IPS DF 4.7 (cell line): ENCODE data around the gene PLCL2.

Source experiments
- DNase-seq: peaks from one replicate; pipeline ENCODE4 v3.0.0-alpha.2; 2013; ENCODE audit warnings: low spot score; ENCODE audit errors: extremely low read depth

PLCL2 gene

GRCh38 chr3:17009826-17010225 lies 125.1 kb downstream of the PLCL2 start:
- DNase-seq: no peak

- DNase-seq: no peak
Measured at GRCh38 chr3:17011728-17012338, 127.1 kb downstream of the PLCL2 start.

DNA sequence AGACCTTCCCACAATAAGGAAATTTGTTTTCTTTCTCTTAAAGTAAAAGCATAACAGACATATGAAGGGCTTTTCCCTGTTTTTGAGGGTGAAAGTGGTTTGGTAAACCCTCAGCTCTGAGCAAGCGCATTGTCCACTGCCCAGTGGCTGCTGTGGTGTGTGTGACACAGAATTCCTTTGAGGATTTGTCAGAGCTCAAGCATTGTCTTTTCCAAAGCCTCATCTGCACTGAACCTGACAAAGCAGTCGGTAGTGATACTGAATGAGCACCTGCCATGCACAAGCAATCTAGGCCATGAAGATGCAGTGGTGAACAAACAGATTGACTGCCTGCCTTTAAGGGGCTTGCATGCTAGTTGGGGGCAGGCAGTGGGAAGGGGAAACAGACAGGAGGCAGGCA lies 128.3 kb downstream of the PLCL2 start:
- no peak for DNase-seq

GRCh38 chr3:17013571-17013970 lies 128.8 kb downstream of the PLCL2 start:
- no peak for DNase-seq

- no peak for DNase-seq
Measured at GRCh38 chr3:17014284-17014683, 129.5 kb downstream of the PLCL2 start.

DNA sequence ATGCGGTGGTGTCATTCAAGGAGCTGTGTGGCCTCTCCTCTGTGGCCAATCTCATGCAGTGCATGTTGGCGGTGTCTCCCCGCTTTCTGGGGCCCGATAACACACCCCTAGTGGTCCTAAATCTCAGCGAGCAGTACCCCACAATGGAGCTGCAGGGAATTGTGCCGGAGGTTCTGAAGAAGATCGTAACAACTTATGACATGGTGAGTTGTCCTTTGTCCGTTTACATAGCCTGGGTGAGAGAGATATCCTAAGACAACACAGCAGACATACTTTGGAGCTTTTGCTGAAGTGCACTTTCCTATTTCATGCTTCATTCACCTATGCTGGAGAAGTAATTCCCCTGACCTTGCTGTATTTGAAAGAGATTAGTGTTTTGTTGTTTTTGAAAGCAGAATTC lies 130.0 kb downstream of the PLCL2 start:
- DNase-seq: no peak

GRCh38 chr3:17021614-17022013 lies 136.9 kb downstream of the PLCL2 start:
- no peak for DNase-seq

DNA sequence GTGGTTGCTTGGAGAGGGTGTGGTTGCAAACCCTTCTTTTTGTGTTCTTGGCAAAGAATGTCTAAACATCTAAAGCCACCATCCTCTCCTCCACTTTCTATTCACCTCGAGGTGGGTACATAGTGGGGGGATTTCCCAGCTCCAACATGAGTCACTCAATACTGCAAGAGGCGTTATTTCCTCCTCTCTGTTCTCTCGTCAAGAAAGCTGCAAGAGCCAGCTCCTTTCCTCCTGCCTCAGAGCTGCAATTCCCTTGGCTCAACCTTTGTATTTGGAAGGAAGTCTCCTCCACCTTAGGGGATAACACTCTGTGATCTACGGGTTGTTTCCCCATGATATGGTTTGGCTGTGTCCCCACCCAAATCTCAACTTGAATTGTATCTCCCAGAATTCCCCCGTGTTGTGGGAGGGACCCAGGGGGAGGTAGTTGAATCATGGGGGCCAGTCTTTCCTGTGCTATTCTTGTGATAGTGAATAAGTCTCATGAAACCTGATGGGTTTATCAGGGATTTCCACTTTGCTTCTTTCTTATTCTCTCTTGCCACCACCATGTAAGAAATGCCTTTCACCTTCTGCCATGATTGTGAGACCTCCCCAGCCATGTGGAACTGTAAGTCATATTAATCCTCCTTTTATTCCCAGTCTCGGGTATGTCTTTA lies 138.4 kb downstream of the PLCL2 start:
- DNase-seq: no peak

DNA sequence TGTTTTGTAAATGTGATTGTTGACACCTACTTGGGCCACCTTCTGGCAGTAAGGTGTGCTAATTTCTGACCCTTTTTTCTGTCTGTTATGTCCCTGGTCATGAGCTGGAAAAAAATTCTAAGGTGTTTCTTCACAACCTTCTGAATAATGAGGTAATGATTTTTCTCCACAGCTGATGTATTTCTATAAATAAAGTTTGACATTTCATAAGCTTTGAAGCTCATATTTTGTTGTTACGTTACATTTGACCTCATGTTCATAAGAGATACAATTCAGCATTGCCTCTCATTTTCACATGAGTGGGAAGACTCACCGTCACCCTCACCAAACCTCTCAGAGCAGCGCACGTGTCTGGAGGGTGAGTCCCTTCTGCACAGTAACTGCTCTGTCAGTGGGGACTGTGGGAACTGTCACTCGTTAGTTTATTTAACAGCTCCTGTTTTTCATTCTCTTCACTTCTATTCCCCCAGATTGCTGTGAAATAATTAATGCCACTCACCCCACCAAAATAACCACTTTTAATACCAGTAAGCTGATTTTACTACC lies 140.9 kb downstream of the PLCL2 start:
- no peak for DNase-seq

GRCh38 chr3:17027318-17027717 lies 142.6 kb downstream of the PLCL2 start:
- DNase-seq: no peak

DNA sequence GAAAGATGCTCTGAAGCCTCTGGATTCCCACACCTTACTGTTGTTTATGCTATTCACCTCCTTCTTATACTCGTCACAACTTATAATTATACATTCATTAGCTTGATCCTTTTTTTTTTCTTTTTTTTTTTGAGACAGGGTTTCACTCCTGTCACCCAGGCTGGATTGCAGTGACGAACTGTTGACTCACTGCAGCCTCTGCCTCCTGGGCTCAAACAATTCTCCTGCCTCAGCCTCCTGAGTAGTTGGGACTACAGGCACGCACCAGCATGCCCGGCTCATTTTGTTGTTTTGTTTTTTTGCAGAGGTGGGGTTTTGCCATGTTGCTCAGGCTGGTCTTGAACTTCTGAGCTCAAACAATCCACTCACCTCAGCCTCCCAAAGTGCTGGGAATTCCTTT lies 143.6 kb downstream of the PLCL2 start:
- no peak for DNase-seq

DNA sequence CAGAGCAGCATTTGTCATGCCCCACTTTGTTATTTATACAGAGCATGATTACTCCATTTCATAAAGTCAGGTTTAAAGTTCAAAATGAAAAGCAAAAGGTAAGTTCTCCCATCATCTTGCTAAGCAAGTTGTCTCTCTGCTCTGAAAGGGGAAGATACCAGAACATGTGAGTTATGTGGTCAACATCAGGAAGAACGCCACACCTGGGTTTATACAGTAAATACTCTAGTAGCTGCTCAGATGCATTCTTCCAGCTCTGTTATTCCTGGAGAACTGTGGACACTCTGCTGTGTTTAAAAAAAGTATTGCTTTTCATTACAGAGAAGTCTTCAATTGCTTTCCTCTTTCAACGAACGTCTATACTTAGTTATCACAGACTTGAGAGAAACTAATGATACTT lies 145.7 kb downstream of the PLCL2 start:
- DNase-seq: no peak

DNA sequence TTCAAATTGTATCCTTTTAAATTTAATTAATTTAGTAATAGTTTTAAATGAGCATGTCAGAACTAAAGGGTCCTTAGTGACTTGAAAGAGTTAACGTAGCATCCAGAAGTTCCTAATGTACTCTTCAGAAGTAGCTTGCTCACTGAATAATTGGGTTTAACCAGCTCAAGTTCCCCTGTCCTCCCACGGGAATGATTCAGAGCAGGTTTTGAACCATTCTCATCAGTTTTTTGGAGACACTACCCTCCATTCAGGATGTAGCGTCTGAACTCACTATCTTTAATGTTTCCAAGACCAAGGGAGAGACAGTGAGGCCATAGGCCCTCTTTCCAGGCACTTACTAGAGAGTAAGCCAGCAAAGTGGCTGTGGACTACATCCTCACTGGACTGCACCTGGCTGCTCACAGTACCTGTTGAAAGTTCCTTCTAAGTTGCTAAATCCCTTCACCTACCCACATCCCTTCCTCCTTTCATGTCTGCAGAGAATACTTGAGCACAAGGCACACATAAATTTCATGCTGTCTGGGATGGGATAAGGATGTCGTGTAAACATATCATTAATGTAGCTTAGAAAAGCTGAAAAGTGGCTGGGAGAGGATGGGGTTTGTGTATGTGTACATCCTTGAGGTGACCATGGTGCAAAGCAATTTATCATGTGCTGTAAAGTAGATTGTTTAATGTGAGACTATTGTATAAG lies 146.3 kb downstream of the PLCL2 start:
- DNase-seq: no peak

- peak; percentile 14 for DNase-seq
Measured at GRCh38 chr3:17032407-17033034, 147.8 kb downstream of the PLCL2 start.

GRCh38 chr3:17033516-17034168 lies 148.9 kb downstream of the PLCL2 start:
- DNase-seq: no peak

DNA sequence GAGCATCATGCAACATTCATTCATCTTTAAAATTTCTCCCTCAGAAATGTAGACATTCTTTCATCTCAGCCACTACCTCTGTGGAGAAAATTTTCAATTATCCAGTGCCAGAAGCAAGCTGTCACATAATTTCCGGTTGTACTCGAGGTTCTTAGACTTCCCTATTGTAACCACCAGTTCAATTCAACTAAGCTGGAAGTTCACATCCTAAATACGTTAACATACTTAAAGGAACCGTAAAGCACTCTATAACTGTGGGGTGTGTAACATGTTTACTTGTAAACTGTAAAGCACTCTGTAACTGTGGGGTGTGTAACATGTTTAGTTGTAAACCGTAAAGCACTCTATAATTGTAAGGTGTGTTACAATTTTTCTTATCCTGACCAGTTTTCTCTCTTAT lies 150.3 kb downstream of the PLCL2 start:
- no peak for DNase-seq

DNA sequence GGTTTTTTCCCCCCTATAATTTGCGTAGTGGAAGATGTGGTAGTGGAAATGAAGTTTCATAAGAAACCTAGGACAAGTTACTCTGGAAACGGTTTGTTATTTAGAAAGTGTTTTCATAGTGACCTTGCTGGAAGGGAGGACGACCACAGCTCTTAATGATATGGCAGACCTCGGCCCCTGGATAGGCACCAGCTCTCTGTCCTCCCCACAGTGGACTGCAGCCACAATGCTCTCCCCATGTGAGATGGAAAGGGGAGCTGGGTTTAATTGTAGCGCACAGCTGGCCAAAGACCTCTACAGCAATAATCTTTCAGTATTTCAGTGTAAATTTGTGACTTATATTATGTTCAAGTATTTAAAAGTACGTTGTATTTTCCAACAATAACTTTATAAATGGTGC lies 151.2 kb downstream of the PLCL2 start:
- no peak for DNase-seq

DNA sequence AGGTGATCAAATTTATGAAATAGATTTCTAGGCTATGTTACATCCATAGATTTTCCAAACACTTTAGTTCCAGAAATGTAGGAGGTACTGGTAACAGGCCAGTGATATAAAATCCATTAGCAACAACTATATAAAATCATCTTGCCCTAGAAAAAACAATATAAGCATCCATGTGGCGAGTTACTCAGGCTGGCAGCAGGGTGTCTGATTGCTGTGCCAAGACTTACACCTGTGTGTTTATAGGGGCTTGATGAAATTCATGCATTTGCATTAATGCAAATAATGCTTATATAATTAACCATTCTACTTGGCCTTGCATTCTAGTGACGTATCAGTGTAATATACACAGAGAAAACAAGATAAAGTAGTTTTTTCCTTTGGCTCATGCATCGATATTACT lies 153.4 kb downstream of the PLCL2 start:
- no peak for DNase-seq

GRCh38 chr3:17038900-17039553 lies 154.3 kb downstream of the PLCL2 start:
- no peak for DNase-seq

DNA sequence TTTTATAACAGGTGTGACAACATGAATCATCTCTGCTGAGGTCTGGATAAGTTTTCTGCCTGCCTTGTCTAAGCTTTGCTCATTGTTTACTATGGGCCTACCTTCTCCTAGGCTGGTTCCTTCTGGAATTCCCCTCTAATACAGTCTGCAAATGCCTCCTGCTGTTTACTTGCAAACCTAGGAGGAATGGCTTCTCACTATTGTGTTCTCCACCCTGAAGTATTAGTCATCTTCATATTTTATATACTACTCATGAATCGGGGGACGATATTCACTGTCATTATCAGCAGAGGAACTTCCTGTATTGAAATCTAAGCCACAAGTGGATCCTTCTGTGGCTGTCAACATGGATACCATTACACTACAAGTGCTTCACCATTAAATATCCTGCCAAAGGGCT lies 154.8 kb downstream of the PLCL2 start:
- DNase-seq: no peak
